ENCODE measurements around the gene TECPR2.
"Not testable (repeated sequence)": the region's sequence is repeated elsewhere in the genome, so short reads cannot be mapped to it uniquely, and the experiment has no call there.

Gene TECPR2

GRCh38 chr14:102509746-102510615, 147.2 kb downstream of the TECPR2 start, which contains the start of gene ANKRD9:
Gene ANKRD9 (minus strand): TSS chr14:102509776. CDS start chr14:102507889, 1,887 bp downstream.
- DNase-seq (ENCODE audit: low read depth in 2 of 2), result peak; percentile 83 to 90

DNA sequence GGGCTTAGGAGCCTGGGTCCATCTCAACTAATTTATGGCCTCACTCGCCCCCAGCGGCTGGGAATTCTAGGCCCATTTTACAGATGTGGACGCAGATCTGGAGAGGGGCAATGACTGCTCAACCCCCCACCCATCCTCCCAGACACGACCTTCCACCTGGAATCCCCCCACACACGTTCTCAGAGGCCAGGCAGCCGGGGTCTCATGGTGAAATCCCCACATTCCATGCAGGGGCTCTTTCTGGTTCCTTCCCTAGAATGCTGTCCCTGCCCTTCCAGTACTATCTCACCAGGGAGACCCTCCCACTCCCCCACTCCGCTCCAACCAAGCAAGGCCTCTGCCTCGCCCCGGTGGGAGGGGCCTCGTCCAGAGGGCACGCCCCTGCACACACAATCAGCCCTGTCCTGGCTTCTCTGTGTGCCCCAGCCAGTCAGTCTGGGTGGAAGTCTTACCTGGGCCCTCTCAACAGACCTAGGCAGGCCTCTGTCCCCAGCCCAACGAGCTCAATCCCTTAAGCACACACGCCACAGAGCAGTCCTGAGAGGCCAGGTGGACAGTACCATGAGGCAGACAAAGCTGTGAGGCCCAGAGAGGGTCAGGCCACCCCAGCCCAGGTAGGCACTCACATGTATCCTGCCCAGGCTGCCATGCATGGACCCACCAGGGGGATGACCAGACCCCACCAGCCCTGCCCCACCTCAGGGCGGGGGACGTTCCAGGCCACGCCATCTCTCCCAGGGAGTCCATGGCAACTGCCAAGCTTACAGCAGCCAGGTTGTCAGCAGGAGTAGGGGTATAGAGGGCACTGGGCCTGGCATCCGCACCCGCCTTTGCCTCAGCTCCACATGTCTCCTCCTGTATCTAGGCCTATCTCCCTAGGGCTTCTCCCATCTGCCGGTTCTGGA, 148.1 kb downstream of the TECPR2 start:
- DNase-seq (ENCODE audit: low read depth in 2 of 2), result no peak

GRCh38 chr14:102511538-102511937, 148.8 kb downstream of the TECPR2 start:
- DNase-seq (ENCODE audit: low read depth in 2 of 2), result no peak

- no peak for DNase-seq (ENCODE audit: low read depth in 2 of 2)
Observed at GRCh38 chr14:102512793-102513300, 150.1 kb downstream of the TECPR2 start.

GRCh38 chr14:102513899-102514772, 151.4 kb downstream of the TECPR2 start:
- DNase-seq (ENCODE audit: low read depth in 2 of 2), result no peak

- DNase-seq (ENCODE audit: low read depth in 2 of 2), result no peak
Observed at GRCh38 chr14:102514987-102515733, 152.4 kb downstream of the TECPR2 start.

- peak; percentile 56 to 63 for DNase-seq (ENCODE audit: low read depth in 2 of 2)
Observed at GRCh38 chr14:102516531-102517391, 154.0 kb downstream of the TECPR2 start.

- no peak for DNase-seq (ENCODE audit: low read depth in 2 of 2)
Observed at GRCh38 chr14:102517392-102518062, 154.8 kb downstream of the TECPR2 start.

- no peak for DNase-seq (ENCODE audit: low read depth in 2 of 2)
Observed at GRCh38 chr14:102518063-102518648, 155.4 kb downstream of the TECPR2 start.

DNA sequence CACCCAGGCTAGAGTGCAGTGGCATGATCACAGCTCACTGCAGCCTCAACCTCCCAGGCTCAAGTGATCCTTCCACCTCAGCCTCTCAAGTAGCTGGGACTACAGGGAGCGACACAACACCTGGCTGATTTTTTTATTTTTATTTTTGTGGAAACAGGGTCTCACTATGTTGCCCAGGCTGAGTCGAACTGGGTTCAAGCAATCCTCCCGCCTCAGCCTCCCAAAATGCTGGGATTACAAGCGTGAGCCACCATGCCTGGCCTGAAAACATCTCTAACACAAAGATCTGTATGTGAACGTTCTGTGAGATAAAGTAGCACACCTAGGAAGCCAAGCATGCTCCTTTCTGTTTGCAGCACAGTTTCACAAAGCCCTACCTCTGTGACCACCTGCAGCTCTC, 157.0 kb downstream of the TECPR2 start:
- not testable (repeated sequence) for DNase-seq (ENCODE audit: low read depth in 2 of 2)

DNA sequence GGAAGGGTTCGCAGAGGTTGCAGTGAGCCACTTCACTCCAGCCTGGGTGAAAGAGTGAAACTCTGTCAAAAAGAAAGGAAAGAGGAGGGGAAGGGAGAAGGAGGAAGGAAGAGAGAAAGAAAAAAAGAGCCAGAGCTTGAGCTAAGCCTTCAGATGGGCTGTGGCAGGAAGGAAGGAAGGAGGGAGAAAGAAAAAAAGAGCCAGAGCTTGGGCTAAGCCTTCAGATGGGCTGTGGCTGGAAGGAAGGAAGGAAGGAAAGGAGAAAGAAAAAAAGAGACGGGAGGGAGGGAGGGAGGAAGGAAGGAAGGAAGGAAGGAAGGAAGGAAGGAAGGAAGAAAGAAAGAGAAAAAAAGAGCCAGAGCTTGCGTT, 160.4 kb downstream of the TECPR2 start:
- DNase-seq (ENCODE audit: low read depth in 2 of 2), result no peak

DNA sequence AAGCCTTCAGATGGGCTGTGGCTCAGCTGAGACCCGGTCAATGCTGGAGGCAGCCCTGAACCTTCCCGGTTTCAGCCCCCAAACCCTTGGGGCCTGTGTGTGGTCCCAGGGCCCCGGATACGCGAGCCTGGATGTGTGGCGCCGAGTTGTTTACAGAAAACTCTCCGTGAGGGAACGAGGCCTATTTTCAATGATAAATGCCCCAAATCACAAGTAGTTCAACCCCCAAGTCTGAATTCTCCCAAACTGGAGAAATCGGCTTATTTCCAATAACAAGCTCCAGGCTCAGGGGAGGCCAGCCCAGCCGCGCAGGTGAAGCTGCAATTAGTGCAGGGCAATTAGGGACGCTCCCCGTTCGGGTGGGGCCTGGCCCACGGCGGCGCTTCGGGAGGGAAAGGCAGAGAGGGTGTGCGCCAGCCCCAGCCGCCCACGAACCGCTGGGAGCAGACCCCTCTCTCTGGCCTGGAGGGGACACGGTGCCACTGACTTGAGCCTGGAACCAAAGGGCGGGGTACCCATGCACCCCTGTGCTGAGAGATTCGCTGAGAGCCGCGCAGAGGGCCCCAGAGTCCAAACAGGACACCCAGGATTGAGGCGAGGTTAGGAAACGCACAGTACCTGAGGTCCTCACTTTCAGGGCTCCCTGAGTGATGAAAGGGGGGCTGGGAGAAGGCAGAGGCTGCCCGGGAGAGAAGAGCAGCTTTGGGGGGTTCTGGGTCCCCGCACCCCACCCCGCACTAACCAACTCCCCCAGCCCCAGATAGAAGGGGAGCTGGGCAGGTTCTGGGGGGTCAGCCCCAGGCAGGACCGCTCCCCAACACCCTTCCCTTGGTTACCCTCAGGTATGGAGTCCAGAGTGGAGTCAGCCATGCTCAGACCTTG, 161.1 kb downstream of the TECPR2 start:
- DNase-seq (ENCODE audit: low read depth in 2 of 2), result no peak

- peak; percentile 91 to 94 for DNase-seq (ENCODE audit: low read depth in 2 of 2)
Observed at GRCh38 chr14:102524451-102525218, 161.9 kb downstream of the TECPR2 start.

GRCh38 chr14:102525219-102525928, 162.6 kb downstream of the TECPR2 start:
- DNase-seq (ENCODE audit: low read depth in 2 of 2), result no peak

DNA sequence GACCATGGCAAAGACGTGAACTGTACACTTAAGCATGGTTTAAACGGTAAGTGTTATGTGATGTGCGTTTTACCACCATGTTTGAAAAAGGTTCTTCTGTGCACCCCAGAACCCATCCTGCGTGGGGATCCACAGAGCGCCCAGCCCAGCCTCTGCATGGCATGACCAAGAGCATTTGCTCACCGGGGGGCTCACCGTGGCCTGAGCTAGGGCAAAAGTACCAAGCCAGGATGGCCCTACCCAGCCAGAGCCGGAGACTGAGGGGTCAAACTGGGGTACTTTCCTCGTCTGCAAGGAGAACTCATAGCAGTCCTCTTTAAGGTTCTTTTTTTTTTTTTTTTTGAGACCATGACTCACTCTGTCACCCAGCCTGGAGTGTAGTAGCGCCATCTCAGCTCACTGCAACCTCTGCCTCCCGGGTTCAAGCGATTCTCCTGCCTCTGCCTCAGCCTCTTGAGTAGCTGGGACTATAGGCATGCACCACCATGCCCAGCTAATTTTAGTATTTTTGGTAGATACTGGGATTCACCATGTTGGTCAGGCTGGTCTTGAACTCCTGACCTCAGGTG, 163.3 kb downstream of the TECPR2 start:
- no peak for DNase-seq (ENCODE audit: low read depth in 2 of 2)
